Measurements from ENCODE around the gene ATG4B. TPM values are rescaled to one million over a fixed set of nuclear protein-coding genes. Genes with fewer than 3 reads are reported as not detected.

ATG4B gene
- polyA plus RNA-seq, 1 experiment, result 82.4 TPM

DNA sequence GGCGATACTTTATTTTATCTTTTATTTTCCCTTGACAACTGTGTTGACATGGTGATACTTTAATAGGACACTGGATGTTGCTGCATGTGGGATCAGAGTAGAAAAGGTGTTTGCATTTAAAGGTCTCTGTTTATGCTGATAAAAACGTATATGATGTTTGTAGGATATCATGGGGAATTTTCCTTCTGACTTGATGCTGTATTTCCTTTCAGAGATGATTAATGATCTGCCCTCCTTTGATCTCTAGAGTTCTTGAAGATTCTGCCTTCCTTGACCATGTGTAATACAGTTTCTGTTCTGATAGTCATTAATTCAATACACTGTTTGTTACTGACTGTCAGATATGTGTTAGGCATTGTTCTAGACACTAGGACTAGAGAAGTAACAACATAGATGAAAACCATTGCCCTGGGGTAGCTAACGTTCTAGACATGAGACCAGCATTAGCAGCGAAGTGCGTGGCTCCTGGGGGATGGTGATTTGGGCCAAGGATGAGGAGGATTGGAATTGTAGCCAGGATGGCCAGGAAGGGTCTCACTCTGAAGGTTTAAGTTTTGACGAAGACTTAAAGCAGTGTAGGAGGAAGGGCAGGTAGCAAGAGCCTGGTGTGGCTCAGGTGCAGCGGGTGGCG is 2.8 kb downstream of the ATG4B start:
- CTCF ChIA-PET, result interaction anchor here (1.1 kb wide), 1 partner anchor 25 kb away, joined by 5 read pairs; no protein-coding TSS in a partner anchor

DNA sequence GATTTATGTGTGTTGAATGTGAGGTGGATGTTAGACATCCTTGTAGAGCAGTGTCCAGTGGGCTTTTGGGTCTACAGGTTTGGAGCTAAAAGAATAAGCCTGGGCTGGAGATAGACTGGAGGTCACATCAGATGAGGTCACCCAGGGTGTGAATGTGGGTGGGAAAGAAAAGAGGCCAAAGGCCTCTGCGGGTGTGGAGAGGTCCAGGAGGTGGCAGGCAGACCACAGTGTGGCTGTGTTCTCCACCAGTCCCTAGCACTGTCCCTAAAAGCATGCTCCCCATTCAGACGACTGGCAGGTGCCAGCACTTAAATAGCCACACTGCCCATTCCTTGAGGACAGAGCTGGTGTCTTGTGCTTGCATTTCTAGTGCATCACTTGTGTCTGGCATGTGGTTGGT is 4.1 kb downstream of the ATG4B start:
- TF ChIP-seq, protein P1, sequence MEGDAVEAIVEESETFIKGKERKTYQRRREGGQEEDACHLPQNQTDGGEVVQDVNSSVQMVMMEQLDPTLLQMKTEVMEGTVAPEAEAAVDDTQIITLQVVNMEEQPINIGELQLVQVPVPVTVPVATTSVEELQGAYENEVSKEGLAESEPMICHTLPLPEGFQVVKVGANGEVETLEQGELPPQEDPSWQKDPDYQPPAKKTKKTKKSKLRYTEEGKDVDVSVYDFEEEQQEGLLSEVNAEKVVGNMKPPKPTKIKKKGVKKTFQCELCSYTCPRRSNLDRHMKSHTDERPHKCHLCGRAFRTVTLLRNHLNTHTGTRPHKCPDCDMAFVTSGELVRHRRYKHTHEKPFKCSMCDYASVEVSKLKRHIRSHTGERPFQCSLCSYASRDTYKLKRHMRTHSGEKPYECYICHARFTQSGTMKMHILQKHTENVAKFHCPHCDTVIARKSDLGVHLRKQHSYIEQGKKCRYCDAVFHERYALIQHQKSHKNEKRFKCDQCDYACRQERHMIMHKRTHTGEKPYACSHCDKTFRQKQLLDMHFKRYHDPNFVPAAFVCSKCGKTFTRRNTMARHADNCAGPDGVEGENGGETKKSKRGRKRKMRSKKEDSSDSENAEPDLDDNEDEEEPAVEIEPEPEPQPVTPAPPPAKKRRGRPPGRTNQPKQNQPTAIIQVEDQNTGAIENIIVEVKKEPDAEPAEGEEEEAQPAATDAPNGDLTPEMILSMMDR (IDR thresholded peaks at IDR 0.05; ENCODE audit: low read depth, low read length), result no peak
- ChIA-PET POLR2A (no interaction called here), CTCF (interaction anchor here (1.1 kb wide), 1 partner anchor 17 kb away, joined by 6 read pairs; no protein-coding TSS in a partner anchor)
- Histone ChIP-seq H3K27ac (ENCODE audit: low read depth, low read length) (no peak overlapping the region), H3K9me3 (ENCODE audit: control insufficient read depth, insufficient read depth, low read length) (peaks cover 5% of the 10 kb centered on the region; the same call in 1 of the 2 replicates), H3K4me3 (ENCODE audit: low read depth, low read length) (no peak overlapping the region), H3K27me3 (ENCODE audit: control insufficient read depth, insufficient read depth, low read length) (no peaks in the 10 kb centered on the region)
- DNase-seq (ENCODE audit: low read depth, low spot score), result no peak

More for the DNA sequence above, 2.8 kb downstream of the ATG4B start:
- no peak for DNase-seq (ENCODE audit: low read depth, low spot score)
- POLR2A ChIA-PET, result interaction anchor here (0.6 to 0.8 kb wide), 2 partner anchors 38 to 62 kb away, joined by 3 to 4 read pairs; no protein-coding TSS in a partner anchor
- TF ChIP-seq, protein P1 (IDR thresholded peaks at IDR 0.05; ENCODE audit: low read depth, low read length), result no peak
- no peak overlapping the region for H3K4me3 ChIP-seq (ENCODE audit: low read depth, low read length)
- H3K27ac ChIP-seq (ENCODE audit: low read depth, low read length), result no peak overlapping the region
- H3K9me3 ChIP-seq (ENCODE audit: control insufficient read depth, insufficient read depth, low read length), result peaks cover 5% of the 10 kb centered on the region; the same call in 1 of the 2 replicates
- H3K27me3 ChIP-seq (ENCODE audit: control insufficient read depth, insufficient read depth, low read length), result no peaks in the 10 kb centered on the region

DNA sequence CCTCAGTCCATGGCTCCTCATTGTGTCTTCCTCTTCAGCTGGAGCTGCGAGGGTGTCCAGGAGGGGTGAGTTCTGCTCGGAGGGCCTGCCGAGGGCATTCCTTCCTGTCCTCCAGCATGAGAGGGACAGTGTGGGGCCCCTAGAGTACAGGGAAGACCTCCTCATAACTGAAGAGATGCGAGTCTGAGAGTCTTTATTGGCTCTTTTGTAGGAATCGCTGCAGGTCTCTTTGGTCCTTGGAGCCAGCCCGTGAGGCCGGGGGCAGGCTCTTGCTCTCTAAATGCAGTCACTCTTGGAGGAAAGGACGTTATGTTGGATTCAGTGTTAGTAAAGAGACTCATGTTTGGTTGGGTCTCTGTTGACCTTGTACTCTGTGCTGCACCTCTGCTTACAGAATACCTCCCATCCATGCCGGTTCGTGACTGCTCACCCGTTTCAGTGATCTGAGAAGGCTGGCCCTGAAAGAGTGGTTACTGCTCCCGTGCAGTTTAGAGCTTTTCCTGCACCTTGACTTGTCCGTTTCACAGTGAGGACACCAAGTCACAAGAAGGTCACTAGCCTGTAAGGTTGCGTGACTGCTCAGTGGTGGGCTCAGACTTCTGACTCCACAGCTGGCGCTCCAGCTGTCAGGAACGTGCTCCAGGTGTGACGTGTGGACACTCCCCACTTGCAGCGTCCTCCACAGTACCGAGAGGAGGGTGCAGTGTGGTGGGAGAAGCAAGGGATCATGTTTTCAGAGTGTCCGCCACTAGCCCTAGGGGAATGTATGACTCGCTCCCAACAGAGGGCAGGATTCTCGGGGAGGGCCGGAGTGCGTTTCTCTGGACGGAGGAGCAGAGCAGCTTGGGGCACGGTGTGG is 7.8 kb downstream of the ATG4B start:
- TF ChIP-seq, protein P1 (IDR thresholded peaks at IDR 0.05; ENCODE audit: low read depth, low read length), result no peak

DNA sequence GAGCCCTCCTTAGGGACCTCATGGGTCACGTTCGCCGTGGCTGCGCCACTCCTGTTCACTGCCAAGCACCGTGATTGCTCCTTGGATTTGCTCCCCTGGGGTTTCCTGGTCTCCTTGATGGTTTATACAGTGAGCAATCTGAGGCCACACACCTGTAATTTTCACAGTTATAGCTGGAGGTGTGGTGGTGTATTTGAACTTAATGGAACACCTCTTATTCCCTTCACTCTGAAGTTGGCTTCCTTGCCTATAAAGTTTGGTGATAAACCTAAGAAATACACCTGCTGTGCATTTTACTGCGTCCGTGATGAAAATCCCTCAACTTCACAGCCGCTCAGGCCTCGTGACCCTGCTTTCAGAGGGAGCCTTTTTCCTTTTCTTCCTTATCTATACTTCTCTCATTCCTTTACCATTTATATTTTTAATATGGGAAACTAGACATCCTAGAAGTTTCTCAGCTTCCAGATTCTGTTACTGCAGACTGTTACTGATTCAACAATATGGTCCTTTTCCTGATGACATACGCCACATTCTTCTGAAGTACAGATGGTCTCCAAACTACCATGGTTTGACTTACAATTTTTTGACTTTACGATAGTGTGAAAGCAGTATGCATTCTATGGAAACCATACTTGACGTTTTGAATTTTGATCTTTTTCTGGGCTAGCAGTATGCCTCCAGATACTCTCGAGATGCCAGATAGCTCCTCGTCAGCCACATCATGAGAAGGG is 8.6 kb downstream of the ATG4B start:
- H3K9me3 ChIP-seq (ENCODE audit: control insufficient read depth, insufficient read depth, low read length), result no peaks in the 10 kb centered on the region
- TF ChIP-seq, protein P1 (IDR thresholded peaks at IDR 0.05; ENCODE audit: low read depth, low read length), result no peak
- H3K4me3 ChIP-seq (ENCODE audit: low read depth, low read length), result no peak overlapping the region
- no peak overlapping the region for H3K27ac ChIP-seq (ENCODE audit: low read depth, low read length)
- ChIA-PET CTCF (interaction anchor here (0.6 to 2.9 kb wide), 2 partner anchors 13 to 56 kb away, joined by 4 to 13 read pairs; no protein-coding TSS in a partner anchor), POLR2A (interaction anchor here (0.6 kb wide), 2 partner anchors 12 to 330 kb away, joined by 3 read pairs; no protein-coding TSS in a partner anchor)
- no peak for DNase-seq (ENCODE audit: low read depth, low spot score)
- no peaks in the 10 kb centered on the region for H3K27me3 ChIP-seq (ENCODE audit: control insufficient read depth, insufficient read depth, low read length)

More for the DNA sequence above, 7.8 kb downstream of the ATG4B start:
- Histone ChIP-seq H3K9me3 (ENCODE audit: control insufficient read depth, insufficient read depth, low read length) (no peaks in the 10 kb centered on the region), H3K4me3 (ENCODE audit: low read depth, low read length) (no peak overlapping the region), H3K27me3 (ENCODE audit: control insufficient read depth, insufficient read depth, low read length) (no peaks in the 10 kb centered on the region), H3K27ac (ENCODE audit: low read depth, low read length) (no peak overlapping the region)
- ChIA-PET POLR2A (no interaction called here), CTCF (interaction anchor here (2.9 kb wide), 1 partner anchor 14 kb away, joined by 13 read pairs; no protein-coding TSS in a partner anchor)
- DNase-seq (ENCODE audit: low read depth, low spot score), result no peak
